Measurements from ENCODE around the gene OXGR1.
"Not testable (repeated sequence)": the region's sequence is repeated elsewhere in the genome, so short reads cannot be mapped to it uniquely, and the experiment has no call there.

The OXGR1 gene

GRCh38 chr13:96994017-96994857 lies at the start of gene OXGR1:
TSS of gene OXGR1 (minus strand) at chr13:96994476. CDS start at chr13:96987759, 6,717 bp downstream.
- DNase-seq = no peak

GRCh38 chr13:97043302-97043701 lies 49.0 kb upstream of the OXGR1 start:
- no peak for DNase-seq

GRCh38 chr13:97030705-97031452 lies 36.6 kb upstream of the OXGR1 start:
- no peak for DNase-seq

GRCh38 chr13:97028441-97029299 lies 34.4 kb upstream of the OXGR1 start:
- no peak for DNase-seq

- no peak for DNase-seq
Measured at GRCh38 chr13:97027162-97027554, 32.9 kb upstream of the OXGR1 start.

GRCh38 chr13:97026531-97027161 lies 32.4 kb upstream of the OXGR1 start:
- no peak for DNase-seq

- not testable (repeated sequence) for DNase-seq
Measured at GRCh38 chr13:97023812-97024211, 29.5 kb upstream of the OXGR1 start.

- no peak for DNase-seq
Measured at GRCh38 chr13:97023117-97023516, 28.8 kb upstream of the OXGR1 start.

GRCh38 chr13:97021241-97021640 lies 27.0 kb upstream of the OXGR1 start:
- DNase-seq = no peak

GRCh38 chr13:97020689-97021240 lies 26.5 kb upstream of the OXGR1 start:
- no peak for DNase-seq

GRCh38 chr13:97020194-97020593 lies 25.9 kb upstream of the OXGR1 start:
- no peak for DNase-seq

GRCh38 chr13:97019236-97019635 lies 25.0 kb upstream of the OXGR1 start:
- no peak for DNase-seq

- no peak for DNase-seq
Measured at GRCh38 chr13:97018029-97018819, 23.9 kb upstream of the OXGR1 start.

GRCh38 chr13:97017322-97017721 lies 23.0 kb upstream of the OXGR1 start:
- no peak for DNase-seq

GRCh38 chr13:97015661-97016350 lies 21.5 kb upstream of the OXGR1 start:
- DNase-seq = no peak

GRCh38 chr13:97012251-97013048 lies 18.2 kb upstream of the OXGR1 start:
- DNase-seq = no peak

GRCh38 chr13:97011446-97012131 lies 17.3 kb upstream of the OXGR1 start:
- no peak for DNase-seq

- no peak for DNase-seq
Measured at GRCh38 chr13:97008643-97009042, 14.4 kb upstream of the OXGR1 start.

GRCh38 chr13:97005625-97006262 lies 11.5 kb upstream of the OXGR1 start:
- no peak for DNase-seq

All from NCI-H2081 treated with DMSO at 0.1 percent for 48 hours (cell line).